Naive thymus-derived CD4-positive, alpha-beta T cell (primary cell): ENCODE measurements around the gene MLYCD. TPM values are rescaled to one million over a fixed set of nuclear protein-coding genes. Genes with fewer than 3 reads are reported as not detected.

ENCODE experiments used
- ATAC-seq: fragments of 150-1000 bp; cut with Tn5 transposase; 2 replicates; pipeline ENCODE4 v1.10.0; 2021; ENCODE audit warnings: mild to moderate bottlenecking, moderate library complexity
- CTCF ChIA-PET: fragments of 350-600 bp; sonication (Branson Sonifier 250); formaldehyde crosslinking; loops from one replicate; lab custom pipeline; 2021; ENCODE audit warnings: antibody characterized with exemption; lab: Charles Lee
- POLR2A ChIA-PET: fragments of 350-600 bp; sonication (Branson Sonifier 250); formaldehyde crosslinking; loops from one replicate; lab custom pipeline; 2021; ENCODE audit warnings: antibody characterized with exemption, inconsistent platforms; lab: Charles Lee
- DNase-seq, 9 donors: peaks; one replicate each; pipeline versions ENCODE4 v3.0.0 to v3.0.0-alpha.2; 2020 to 2022; ENCODE audit warnings: mixed read lengths in 1 of 9
- H3K27ac ChIP-seq: one replicate; pipeline ENCODE4 v1.7.0; 2013; ENCODE audit warnings: mild to moderate bottlenecking, low read depth, low read length, moderate library complexity
- H3K27me3 ChIP-seq, 2 donors: one replicate each; pipeline ENCODE4 v1.7.0; 2013; ENCODE audit warnings: low read length in 2 of 2, mild to moderate bottlenecking in 2 of 2, moderate library complexity in 2 of 2; ENCODE audit not compliant: control insufficient read depth in 2 of 2, insufficient read depth in 2 of 2
- H3K36me3 ChIP-seq, 3 experiments: 1 replicate in 2 of 3; 2 replicates in 1 of 3; pipeline ENCODE4 v1.7.0; 2013; ENCODE audit warnings: low read length in 3 of 3, mild to moderate bottlenecking in 3 of 3, moderate library complexity in 1 of 3; ENCODE audit not compliant: insufficient read depth in 3 of 3, control insufficient read depth in 2 of 3
- H3K4me1 ChIP-seq, 2 donors: one replicate each; pipeline ENCODE4 v1.7.0; 2013; ENCODE audit warnings: low read length in 2 of 2, mild to moderate bottlenecking in 2 of 2, moderate library complexity in 1 of 2; ENCODE audit not compliant: control insufficient read depth in 2 of 2, insufficient read depth in 2 of 2
- H3K4me3 ChIP-seq: 2 replicates; pipeline ENCODE4 v1.7.0; 2013; ENCODE audit warnings: mild to moderate bottlenecking, low read length
- H3K9me3 ChIP-seq, 3 experiments: 1 replicate in 2 of 3; 2 replicates in 1 of 3; pipeline ENCODE4 v1.7.0; 2013; ENCODE audit warnings: low read length in 3 of 3; ENCODE audit not compliant: control insufficient read depth in 2 of 3
- H3K27ac Mint-ChIP-seq, 9 donors: one replicate each; pipeline ENCODE4 v1.8.0; 2020 to 2022; ENCODE audit warnings: mixed read lengths in 9 of 9, mild to moderate bottlenecking in 8 of 9, moderate library complexity in 5 of 9, inconsistent platforms in 2 of 9
- H3K27me3 Mint-ChIP-seq, 5 donors: one replicate each; pipeline ENCODE4 v1.8.0; 2021 to 2022; ENCODE audit warnings: mixed read lengths in 5 of 5, mild to moderate bottlenecking in 1 of 5
- H3K36me3 Mint-ChIP-seq, 5 donors: one replicate each; pipeline ENCODE4 v1.8.0; 2020 to 2022; ENCODE audit warnings: mixed read lengths in 5 of 5, mild to moderate bottlenecking in 3 of 5, inconsistent platforms in 1 of 5
- H3K4me1 Mint-ChIP-seq, 7 donors: one replicate each; pipeline ENCODE4 v1.8.0; 2020 to 2022; ENCODE audit warnings: mixed read lengths in 7 of 7, mild to moderate bottlenecking in 3 of 7, inconsistent platforms in 1 of 7
- H3K4me3 Mint-ChIP-seq, 10 donors: one replicate each; pipeline ENCODE4 v1.8.0; 2020 to 2022; ENCODE audit warnings: mild to moderate bottlenecking in 10 of 10, mixed read lengths in 10 of 10, moderate library complexity in 6 of 10, inconsistent platforms in 2 of 10
- H3K9me3 Mint-ChIP-seq, 11 donors: one replicate each; pipeline ENCODE4 v1.8.0; 2020 to 2022; ENCODE audit warnings: mixed read lengths in 11 of 11, mild to moderate bottlenecking in 4 of 11, inconsistent platforms in 1 of 11, moderate library complexity in 1 of 11
- intact Hi-C, 2 donors: fragments of 100-400 bp; cut with micrococcal nuclease; formaldehyde crosslinking; loops; one replicate each; pipeline ENCODE4 v1.15.1; 2023
- polyA plus RNA-seq, 2 donors: library from polyadenylated mRNA; unstranded; fragments of 300-500 nt; fragmentation: Illumina TruSeq; gene quantifications; one replicate each; pipeline ENCODE4 v1.2.3, GENCODE V29; 2021
- total RNA-seq, 6 experiments: library from RNA in 5 of 6; stranded (reverse) in 5 of 6; gene quantifications; 1 replicate in 5 of 6; 2 replicates in 1 of 6; pipeline ENCODE4 v1.2.3 and lab custom pipeline; 2021 to 2026

MLYCD gene
- total and polyA plus RNA-seq, 7 experiments from 2014 or later, result 1.8 to 11.4 (median 6.7) TPM

DNA sequence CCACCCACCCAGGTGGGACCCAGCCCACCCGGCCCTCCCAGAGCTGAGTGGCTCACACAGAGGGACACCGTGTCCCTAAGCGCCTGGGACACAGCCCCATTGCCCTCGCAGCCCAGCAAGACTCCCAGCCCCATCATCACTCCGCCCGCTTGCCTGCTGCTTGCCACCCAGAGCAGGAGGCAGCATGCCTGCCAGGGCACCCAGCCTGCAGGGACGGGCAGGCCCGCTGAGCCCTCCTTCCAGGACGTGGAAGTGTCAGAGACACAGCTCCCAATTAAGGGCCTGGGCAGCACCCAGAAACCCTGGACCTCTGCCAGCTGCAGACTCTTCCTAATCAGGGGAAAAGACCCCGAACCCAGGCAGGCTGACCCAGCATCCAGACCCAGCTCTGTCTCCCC is 36.9 kb downstream of the MLYCD start:
- H3K4me3 Mint-ChIP-seq, result no peak overlapping the region
- Histone ChIP-seq H3K4me3 (no peak overlapping the region), H3K27me3 (no peaks in the 10 kb centered on the region), H3K27ac (no peak overlapping the region), H3K36me3 (no peaks in the 10 kb centered on the region), H3K9me3 (no peaks in the 10 kb centered on the region), H3K4me1 (no peaks in the 10 kb centered on the region)
- POLR2A ChIA-PET, result no interaction called here
- intact Hi-C loops, result no loop called here
- H3K27ac Mint-ChIP-seq, result no peak overlapping the region
- H3K36me3 Mint-ChIP-seq, result peaks cover 0 to 9% (median 0%) of the 10 kb centered on the region in 5 donors
- ATAC-seq (no peak), DNase-seq (no peak)
- H3K4me1 Mint-ChIP-seq, result peaks cover 5 to 10% (median 6%) of the 10 kb centered on the region in 7 donors
- no peaks in the 10 kb centered on the region for H3K27me3 Mint-ChIP-seq
- CTCF ChIA-PET, result interaction anchor here (1.4 kb wide), 1 partner anchor 240 kb away, joined by 3 read pairs; no protein-coding TSS in a partner anchor
- H3K9me3 Mint-ChIP-seq, result no peaks in the 10 kb centered on the region

- intact Hi-C loops, result no loop called here
- CTCF ChIA-PET, result interaction anchor here (1.4 kb wide), 1 partner anchor 239 kb away, joined by 3 read pairs; no protein-coding TSS in a partner anchor
- H3K4me3 ChIP-seq, result no peak overlapping the region
These were observed 37.8 kb downstream of the MLYCD start for GRCh38 chr16:83936581-83937165.

DNA sequence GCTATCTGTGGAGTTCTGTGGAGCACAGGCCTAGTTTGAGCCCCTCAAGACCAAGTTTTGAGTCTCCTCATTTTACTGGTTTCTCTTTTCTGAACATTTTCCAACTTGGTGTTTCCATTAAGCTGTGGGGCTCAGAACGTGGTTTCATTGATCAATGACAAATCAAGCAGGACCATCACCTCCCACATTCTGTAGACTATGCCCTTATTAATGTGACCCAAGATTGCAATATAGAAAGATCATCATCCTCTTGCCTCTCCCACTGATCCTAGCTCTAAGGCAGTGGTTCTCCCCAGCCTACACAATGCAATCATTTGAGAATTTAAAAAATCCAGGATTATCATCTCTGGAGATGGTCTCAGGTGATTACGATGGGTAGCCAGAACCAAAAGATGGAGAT is 38.4 kb downstream of the MLYCD start:
- Histone ChIP-seq H3K9me3 (no peaks in the 10 kb centered on the region), H3K4me3 (no peak overlapping the region), H3K4me1 (no peaks in the 10 kb centered on the region), H3K27ac (no peak overlapping the region), H3K36me3 (no peaks in the 10 kb centered on the region), H3K27me3 (no peaks in the 10 kb centered on the region)
- DNase-seq, result no peak
- Mint-ChIP-seq H3K4me1 (peaks cover 5 to 10% (median 6%) of the 10 kb centered on the region in 7 donors), H3K4me3 (no peak overlapping the region), H3K9me3 (no peaks in the 10 kb centered on the region), H3K27me3 (no peaks in the 10 kb centered on the region), H3K36me3 (peaks cover 0 to 9% (median 0%) of the 10 kb centered on the region in 5 donors), H3K27ac (no peak overlapping the region)
- no peak for ATAC-seq
- intact Hi-C loops, result no loop called here
- CTCF ChIA-PET, result interaction anchor here (1.4 kb wide), 1 partner anchor 238 kb away, joined by 3 read pairs; no protein-coding TSS in a partner anchor
- POLR2A ChIA-PET, result no interaction called here

More at GRCh38 chr16:83936581-83937165, 37.8 kb downstream of the MLYCD start:
- Mint-ChIP-seq H3K27ac (no peak overlapping the region), H3K27me3 (no peaks in the 10 kb centered on the region), H3K4me1 (peaks cover 5 to 10% (median 6%) of the 10 kb centered on the region in 7 donors), H3K4me3 (no peak overlapping the region), H3K36me3 (peaks cover 0 to 9% (median 0%) of the 10 kb centered on the region in 5 donors), H3K9me3 (no peaks in the 10 kb centered on the region)
- POLR2A ChIA-PET, result no interaction called here
- no peaks in the 10 kb centered on the region for H3K27me3 ChIP-seq
- H3K27ac ChIP-seq, result no peak overlapping the region
- H3K9me3 ChIP-seq, result no peaks in the 10 kb centered on the region
- no peaks in the 10 kb centered on the region for H3K36me3 ChIP-seq
- no peak for DNase-seq
- H3K4me1 ChIP-seq, result no peaks in the 10 kb centered on the region
- no peak for ATAC-seq

DNA sequence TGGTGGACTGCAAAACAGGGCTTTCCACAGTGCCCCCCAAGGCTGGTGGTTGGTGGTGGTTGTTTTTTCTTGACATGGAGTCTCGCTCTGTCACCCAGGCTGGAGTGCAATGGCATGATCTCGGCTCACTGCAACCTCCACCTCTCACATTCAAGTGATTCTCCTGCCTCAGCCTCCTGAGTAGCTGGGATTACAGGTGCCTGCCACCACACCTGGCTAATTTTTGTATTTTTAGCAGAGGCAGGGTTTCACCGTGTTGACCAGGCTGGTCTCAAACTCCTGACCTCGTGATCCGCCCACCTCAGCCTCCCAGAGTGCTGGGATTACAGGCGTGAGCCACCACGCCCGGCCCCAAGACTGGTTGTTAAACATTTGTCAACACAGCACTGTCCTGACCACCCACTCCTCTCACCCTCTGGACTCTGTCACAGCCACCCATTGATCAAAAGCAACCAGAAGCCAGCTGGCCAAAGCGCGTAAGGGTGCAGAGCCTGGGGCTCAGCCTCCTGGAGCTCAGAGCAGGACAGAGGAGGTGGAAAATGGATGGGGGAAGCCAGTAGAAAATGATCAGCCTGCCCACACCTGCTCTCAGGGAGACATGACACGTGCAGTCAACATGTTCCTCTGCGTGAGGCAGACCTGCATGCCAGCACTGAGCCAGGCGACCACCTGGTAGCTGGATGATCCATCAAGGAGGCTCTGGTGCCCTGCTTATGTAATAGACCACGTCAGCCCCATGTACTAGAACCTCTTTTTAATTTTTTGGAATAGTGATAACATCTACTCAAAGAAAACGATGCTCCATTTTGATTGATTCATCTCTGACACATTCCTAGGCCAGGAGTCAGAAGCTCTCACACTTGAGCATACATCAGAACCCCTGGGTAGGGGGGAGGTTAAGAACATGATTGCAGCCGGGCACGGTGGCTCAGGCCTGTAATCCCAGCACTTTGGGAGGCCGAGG is 39.3 kb downstream of the MLYCD start:
- Mint-ChIP-seq H3K4me3 (no peak overlapping the region), H3K27ac (no peak overlapping the region), H3K9me3 (no peaks in the 10 kb centered on the region), H3K36me3 (peaks cover 0 to 9% (median 0%) of the 10 kb centered on the region in 5 donors), H3K27me3 (no peaks in the 10 kb centered on the region), H3K4me1 (peaks cover 5 to 10% (median 6%) of the 10 kb centered on the region in 7 donors)
- ChIA-PET POLR2A (no interaction called here), CTCF (no interaction called here)
- Histone ChIP-seq H3K4me3 (no peak overlapping the region), H3K9me3 (no peaks in the 10 kb centered on the region), H3K27ac (no peak overlapping the region), H3K27me3 (no peaks in the 10 kb centered on the region), H3K36me3 (no peaks in the 10 kb centered on the region), H3K4me1 (no peaks in the 10 kb centered on the region)
- intact Hi-C loops, result no loop called here
- no peak for DNase-seq
- ATAC-seq, result no peak

- Histone ChIP-seq H3K27me3 (no peaks in the 10 kb centered on the region), H3K27ac (no peak overlapping the region), H3K9me3 (no peaks in the 10 kb centered on the region), H3K4me1 (no peaks in the 10 kb centered on the region), H3K36me3 (no peaks in the 10 kb centered on the region), H3K4me3 (no peak overlapping the region)
- DNase-seq (no peak), ATAC-seq (peak; percentile 57)
- intact Hi-C loops, result no loop called here
- POLR2A ChIA-PET, result no interaction called here
- peaks cover 5 to 10% (median 6%) of the 10 kb centered on the region in 7 donors for H3K4me1 Mint-ChIP-seq
- no peaks in the 10 kb centered on the region for H3K27me3 Mint-ChIP-seq
- H3K36me3 Mint-ChIP-seq, result peaks cover 0 to 9% (median 0%) of the 10 kb centered on the region in 5 donors
- H3K4me3 Mint-ChIP-seq, result no peak overlapping the region
- H3K9me3 Mint-ChIP-seq, result no peaks in the 10 kb centered on the region
- H3K27ac Mint-ChIP-seq, result peak overlapping the region in 1 of 9 donors; percentile 65
- CTCF ChIA-PET, result no interaction called here
These were observed 40.4 kb downstream of the MLYCD start for GRCh38 chr16:83939266-83939855.

- H3K36me3 ChIP-seq, result no peaks in the 10 kb centered on the region
- no peaks in the 10 kb centered on the region for H3K9me3 ChIP-seq
- no peak for ATAC-seq
- no peak overlapping the region for H3K4me3 ChIP-seq
- no peaks in the 10 kb centered on the region for H3K4me1 ChIP-seq
- Mint-ChIP-seq H3K9me3 (no peaks in the 10 kb centered on the region), H3K27ac (no peak overlapping the region), H3K36me3 (peaks cover 0 to 8% (median 0%) of the 10 kb centered on the region in 5 donors), H3K27me3 (no peaks in the 10 kb centered on the region), H3K4me3 (no peak overlapping the region), H3K4me1 (peaks cover 5 to 8% (median 6%) of the 10 kb centered on the region in 7 donors)
- ChIA-PET POLR2A (no interaction called here), CTCF (no interaction called here)
- no peak overlapping the region for H3K27ac ChIP-seq
- H3K27me3 ChIP-seq, result no peaks in the 10 kb centered on the region
- intact Hi-C loops, result no loop called here
- DNase-seq, result no peak
These were observed 41.2 kb downstream of the MLYCD start for GRCh38 chr16:83940119-83940518.
